SK-N-SH treated with all-trans-retinoic acid at 6 μM for 48 hours (cell line): ENCODE measurements around the gene GPC5.

Experiments
- ATAC-seq: fragments of 200-7000 bp; cut with Tn5 transposase; 3 replicates; pipeline ENCODE4 v1.9.1; 2020; ENCODE audit warnings: mild to moderate bottlenecking, moderate library complexity
- ARNTL ChIP-seq: fragments of 450-650 bp; formaldehyde crosslinking; IDR thresholded peaks from 2 replicates; pipeline ENCODE4 v1.5.0; 2020; ENCODE audit warnings: low read depth, mild to moderate bottlenecking, moderate library complexity, borderline replicate concordance
- BACH2 ChIP-seq: fragments of 250-450 bp; sonication (Bioruptor Pico); IDR thresholded peaks from 2 replicates; pipeline ENCODE4 v1.9.0; 2021; ENCODE audit warnings: mild to moderate bottlenecking, borderline replicate concordance
- CREB5 ChIP-seq: fragments of 250-450 bp; sonication (Bioruptor Pico); IDR thresholded peaks from 2 replicates; pipeline ENCODE4 v1.5.1; 2020; ENCODE audit warnings: low read depth, mild to moderate bottlenecking, moderate library complexity
- CSDC2 ChIP-seq: fragments of 250-450 bp; sonication (Bioruptor Pico); IDR thresholded peaks from 2 replicates; pipeline ENCODE4 v1.5.0; 2020; ENCODE audit warnings: mild to moderate bottlenecking, moderate library complexity
- CSRNP3 ChIP-seq: fragments of 250-450 bp; sonication (Bioruptor Pico); IDR thresholded peaks from 2 replicates; pipeline ENCODE4 v1.5.1; 2021; ENCODE audit warnings: mild to moderate bottlenecking, moderate library complexity
- ESRRG ChIP-seq: fragments of 250-450 bp; sonication (Bioruptor Pico); IDR thresholded peaks from 2 replicates; pipeline ENCODE4 v1.6.1; 2021; ENCODE audit warnings: mild to moderate bottlenecking
- GLIS3 ChIP-seq: fragments of 250-450 bp; sonication (Bioruptor Pico); IDR thresholded peaks from 2 replicates; pipeline ENCODE4 v1.5.0; 2020; ENCODE audit warnings: mild to moderate bottlenecking, moderate library complexity
- ISL1 ChIP-seq: fragments of 250-450 bp; sonication (Bioruptor Pico); IDR thresholded peaks from 2 replicates; pipeline ENCODE4 v2.1.2; 2022; ENCODE audit warnings: mild to moderate bottlenecking, moderate library complexity
- OSR1 ChIP-seq: fragments of 250-450 bp; sonication (Bioruptor Pico); IDR thresholded peaks from 2 replicates; pipeline ENCODE4 v1.8.0; 2022; ENCODE audit warnings: moderate library complexity, mild to moderate bottlenecking, inconsistent platforms
- PATZ1 ChIP-seq: fragments of 250-450 bp; sonication (Bioruptor Pico); IDR thresholded peaks from 2 replicates; pipeline ENCODE4 v1.8.0; 2020; ENCODE audit warnings: mild to moderate bottlenecking, moderate library complexity, borderline replicate concordance
- POU6F1 ChIP-seq: fragments of 250-450 bp; sonication (Bioruptor Pico); IDR thresholded peaks from 2 replicates; pipeline ENCODE4 v1.8.0; 2021; ENCODE audit warnings: low read depth, mild to moderate bottlenecking, moderate library complexity, borderline replicate concordance
- PPARA ChIP-seq: fragments of 250-450 bp; sonication (Bioruptor Pico); IDR thresholded peaks from 2 replicates; pipeline ENCODE4 v1.5.0; 2020; ENCODE audit warnings: mild to moderate bottlenecking, borderline replicate concordance
- RARB ChIP-seq: fragments of 250-450 bp; sonication (Bioruptor Pico); IDR thresholded peaks from 2 replicates; pipeline ENCODE4 v1.8.0; 2021; ENCODE audit warnings: mild to moderate bottlenecking, moderate library complexity
- SNAI2 ChIP-seq: fragments of 250-450 bp; sonication (Bioruptor Pico); IDR thresholded peaks from 2 replicates; pipeline ENCODE4 v1.5.0; 2020; ENCODE audit warnings: mild to moderate bottlenecking, moderate library complexity
- TCF4 ChIP-seq: fragments of 250-450 bp; sonication (Bioruptor Pico); IDR thresholded peaks from 2 replicates; pipeline ENCODE4 v1.8.0; 2021; ENCODE audit warnings: mild to moderate bottlenecking, moderate library complexity, borderline replicate concordance
- TOX ChIP-seq: fragments of 250-450 bp; sonication (Bioruptor Pico); IDR thresholded peaks from 2 replicates; pipeline ENCODE4 v1.8.0; 2021; ENCODE audit warnings: mild to moderate bottlenecking, moderate library complexity, borderline replicate concordance
- TSHZ2 ChIP-seq: fragments of 250-450 bp; sonication (Bioruptor Pico); IDR thresholded peaks from 2 replicates; pipeline ENCODE4 v1.5.0; 2020; ENCODE audit warnings: mild to moderate bottlenecking, moderate library complexity
- ZC3H10 ChIP-seq: fragments of 250-450 bp; sonication (Bioruptor Pico); IDR thresholded peaks from 2 replicates; pipeline ENCODE4 v1.5.1; 2021; ENCODE audit warnings: mild to moderate bottlenecking, moderate library complexity
- ZFP3 ChIP-seq: fragments of 250-450 bp; sonication (Bioruptor Pico); IDR thresholded peaks from 2 replicates; pipeline ENCODE4 v1.5.0; 2020; ENCODE audit warnings: mild to moderate bottlenecking, moderate library complexity
- ZFP30 ChIP-seq: fragments of 450-650 bp; formaldehyde crosslinking; IDR thresholded peaks from 2 replicates; pipeline ENCODE4 v1.5.0; 2022; ENCODE audit warnings: mild to moderate bottlenecking, moderate library complexity
- ZNF565 ChIP-seq: fragments of 450-650 bp; formaldehyde crosslinking; conservative IDR thresholded peaks from 2 replicates; pipeline ENCODE4 v1.5.0; 2020; ENCODE audit warnings: low read depth, mild to moderate bottlenecking, moderate library complexity
- ZNF70 ChIP-seq: fragments of 450-650 bp; formaldehyde crosslinking; IDR thresholded peaks from 2 replicates; pipeline ENCODE4 v1.5.0; 2020; ENCODE audit warnings: mild to moderate bottlenecking, moderate library complexity
- ZNF8 ChIP-seq: fragments of 450-650 bp; formaldehyde crosslinking; IDR thresholded peaks from 2 replicates; pipeline ENCODE4 v1.5.0; 2020; ENCODE audit warnings: mild to moderate bottlenecking, moderate library complexity

GPC5 gene

GRCh38 chr13:91601273-91601672, 202.9 kb downstream of the GPC5 start:
- no peak for TF ChIP-seq ZC3H10 (CRISPR knock-in tag)
- no peak for ATAC-seq

GRCh38 chr13:91601807-91602206, 203.4 kb downstream of the GPC5 start:
- ATAC-seq = no peak
- no peak for TF ChIP-seq PPARA (CRISPR knock-in tag)
- no peak for TF ChIP-seq ARNTL (CRISPR knock-in tag)
- TF ChIP-seq CSDC2 (CRISPR knock-in tag) = no peak
- no peak for TF ChIP-seq TCF4 (CRISPR knock-in tag)
- no peak for TF ChIP-seq OSR1 (CRISPR knock-in tag)
- no peak for TF ChIP-seq CSRNP3 (CRISPR knock-in tag)
- TF ChIP-seq ISL1 (CRISPR knock-in tag) = no peak

- peak; percentile 93; the same call in 1 of the 2 replicates for TF ChIP-seq TOX
- TF ChIP-seq ARNTL (CRISPR knock-in tag) = no peak
- 0 out of 2 replicates have a peak, but pooled peaks have one; percentile 54 for TF ChIP-seq ESRRG (CRISPR knock-in tag)
- peak; percentile 86; the same call in 1 of the 2 replicates for TF ChIP-seq TSHZ2 (CRISPR knock-in tag)
- no peak for TF ChIP-seq ZNF8 (CRISPR knock-in tag)
- no peak for TF ChIP-seq CSDC2 (CRISPR knock-in tag)
- TF ChIP-seq RARB = peak; percentile 63; the same call in 1 of the 2 replicates
- TF ChIP-seq SNAI2 (CRISPR knock-in tag) = no peak
- no peak for TF ChIP-seq CSRNP3 (CRISPR knock-in tag)
- peak; percentile 85 for TF ChIP-seq ISL1 (CRISPR knock-in tag)
- no peak for TF ChIP-seq ZFP3 (CRISPR knock-in tag)
- no peak for TF ChIP-seq PPARA (CRISPR knock-in tag)
- no peak for TF ChIP-seq POU6F1
- no peak for TF ChIP-seq BACH2 (CRISPR knock-in tag)
- no peak for TF ChIP-seq ZC3H10 (CRISPR knock-in tag)
- TF ChIP-seq TCF4 (CRISPR knock-in tag) = peak; percentile 75
- 0 out of 2 replicates have a peak, but pooled peaks have one; percentile 28 for TF ChIP-seq PATZ1 (CRISPR knock-in tag)
- no peak for TF ChIP-seq CREB5 (CRISPR knock-in tag)
- no peak for TF ChIP-seq OSR1 (CRISPR knock-in tag)
- TF ChIP-seq ZFP30 (CRISPR knock-in tag) = no peak
- TF ChIP-seq ZNF565 = no peak
- peak; percentile 78; the same call in 1 of the 2 replicates for TF ChIP-seq GLIS3
- no peak for TF ChIP-seq ZNF70 (CRISPR knock-in tag)
- TF ChIP-seq, all 23 proteins: peak for 8
- peak; percentile 87 for ATAC-seq
Observed at GRCh38 chr13:91609353-91609752, 210.9 kb downstream of the GPC5 start.
